CD4-positive, alpha-beta T cell treated with Interleukin-17A for 1 hour (primary cell): ENCODE data around the gene PLEKHG5.

ENCODE experiments used
- DNase-seq: peaks from one replicate; pipeline ENCODE4 v3.0.0-alpha.2; 2020

Gene PLEKHG5

DNA sequence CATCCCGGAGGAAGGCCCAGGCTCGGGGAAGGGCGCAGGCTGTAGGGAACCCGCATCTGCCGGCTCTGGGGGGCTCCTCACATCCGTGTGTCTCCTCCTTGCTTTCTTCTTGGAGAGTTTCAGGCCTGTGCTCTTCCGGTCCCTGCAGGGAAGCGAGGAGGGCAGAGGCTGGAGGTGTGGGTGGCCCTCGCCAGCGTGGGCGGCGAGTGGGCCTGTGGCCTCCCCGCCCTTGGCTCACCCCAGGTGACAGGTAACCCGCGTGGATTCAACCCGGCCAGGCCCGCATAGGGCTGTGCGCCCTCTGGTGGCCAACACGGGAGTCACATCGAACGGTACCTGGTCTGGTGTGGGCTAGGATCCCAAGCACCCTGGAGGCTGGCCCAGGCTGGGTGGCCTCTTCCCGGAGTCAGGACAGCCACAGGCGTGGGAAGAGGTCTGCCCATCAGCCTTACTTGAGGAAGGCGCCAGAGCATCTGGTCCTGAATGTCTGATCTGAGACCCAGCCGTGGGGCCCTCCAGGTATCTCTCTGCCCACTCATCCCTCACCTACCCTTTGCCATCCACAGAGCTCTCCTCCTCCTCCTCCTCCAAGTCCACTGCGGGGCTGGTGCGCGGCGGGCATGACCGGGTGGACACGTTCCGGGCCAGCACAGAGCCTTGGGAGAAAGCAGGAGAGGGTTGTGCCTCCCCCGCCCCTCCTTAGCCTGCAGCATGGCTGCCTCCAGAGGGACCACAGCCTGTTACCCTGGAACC lies 15.9 kb downstream of the PLEKHG5 start:
- DNase-seq, result peak; percentile 85

DNA sequence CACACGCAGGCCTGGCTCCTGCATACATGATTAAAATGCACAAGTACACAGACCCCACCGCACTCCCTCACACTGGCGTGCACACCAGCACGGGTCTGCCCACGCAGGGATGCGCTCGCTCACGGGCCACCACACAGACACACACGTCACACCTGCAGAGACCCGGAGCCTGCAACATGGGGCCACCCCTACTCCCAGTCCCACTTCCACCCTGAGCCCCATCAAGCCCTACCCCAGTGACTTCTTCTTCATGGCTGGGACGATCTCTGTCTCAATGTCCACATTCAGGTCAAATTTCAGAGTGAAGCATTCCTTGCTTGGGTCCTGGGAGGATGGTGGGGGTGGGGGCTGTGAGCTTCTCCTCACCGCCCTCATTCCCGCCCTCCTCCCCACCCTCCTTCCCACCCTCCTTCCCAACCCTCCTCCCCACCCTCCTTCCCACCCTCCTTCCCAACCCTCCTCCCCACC lies 16.6 kb downstream of the PLEKHG5 start:
- no peak for DNase-seq

DNA sequence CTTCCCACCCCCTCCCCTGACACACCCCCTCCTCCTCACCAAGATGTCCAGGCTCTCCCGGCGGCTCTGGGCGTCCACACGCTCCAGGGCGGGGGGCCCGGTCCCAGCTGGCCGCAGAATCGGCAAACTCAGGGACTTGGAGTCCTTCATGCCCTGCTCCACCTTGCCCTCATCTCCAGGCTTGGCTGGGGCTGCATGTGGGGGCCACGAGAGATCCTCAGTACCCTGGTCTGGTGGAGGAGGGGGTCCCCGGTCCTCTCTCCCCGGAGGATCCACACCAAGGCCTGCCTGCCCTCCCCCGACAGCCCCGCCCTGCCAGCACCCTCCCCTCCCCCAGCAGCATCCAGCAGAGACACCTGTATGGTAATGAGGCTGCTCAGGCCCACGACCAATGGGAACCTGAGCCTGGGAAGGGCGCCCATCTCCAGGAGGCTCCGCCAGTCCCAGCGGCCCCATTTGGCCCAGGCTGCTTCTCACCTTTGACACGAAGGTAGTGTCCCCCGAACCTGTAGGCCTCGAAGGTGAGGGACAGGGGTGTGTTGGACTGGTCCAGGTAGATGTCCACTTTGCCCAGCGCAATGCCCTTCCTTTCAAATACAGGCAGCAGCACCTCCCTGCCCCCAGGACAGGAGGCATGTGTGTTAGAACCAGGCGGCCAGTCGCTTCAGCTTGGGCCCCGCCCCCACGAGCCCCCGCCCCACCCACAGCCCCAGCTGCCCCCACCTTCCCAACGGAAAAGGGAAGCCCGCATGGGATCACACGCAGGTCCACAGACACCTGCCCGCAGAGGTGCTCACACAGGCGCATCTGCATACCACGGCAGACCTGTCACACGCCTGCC lies 17.3 kb downstream of the PLEKHG5 start:
- DNase-seq, result no peak

DNA sequence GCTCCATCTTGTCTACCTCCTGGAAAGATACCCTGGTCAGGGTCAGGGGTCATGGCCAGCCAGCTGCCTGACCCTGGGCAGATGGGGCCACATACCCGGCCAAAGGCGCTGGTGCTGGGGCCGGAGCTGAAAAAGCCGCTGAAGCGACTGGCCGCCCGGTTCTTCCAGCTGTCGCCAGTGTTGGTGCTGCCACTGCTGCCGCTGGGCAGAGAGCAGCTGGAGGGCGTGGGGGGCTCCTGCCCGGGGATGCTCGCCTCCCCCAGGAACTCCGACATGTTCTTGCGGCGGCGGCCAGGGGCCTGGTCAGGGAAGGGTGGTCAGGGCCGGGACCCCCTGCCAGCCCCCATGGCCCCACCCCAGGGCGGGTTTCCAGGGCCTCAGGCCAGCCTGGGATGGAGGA lies 18.3 kb downstream of the PLEKHG5 start:
- no peak for DNase-seq

DNA sequence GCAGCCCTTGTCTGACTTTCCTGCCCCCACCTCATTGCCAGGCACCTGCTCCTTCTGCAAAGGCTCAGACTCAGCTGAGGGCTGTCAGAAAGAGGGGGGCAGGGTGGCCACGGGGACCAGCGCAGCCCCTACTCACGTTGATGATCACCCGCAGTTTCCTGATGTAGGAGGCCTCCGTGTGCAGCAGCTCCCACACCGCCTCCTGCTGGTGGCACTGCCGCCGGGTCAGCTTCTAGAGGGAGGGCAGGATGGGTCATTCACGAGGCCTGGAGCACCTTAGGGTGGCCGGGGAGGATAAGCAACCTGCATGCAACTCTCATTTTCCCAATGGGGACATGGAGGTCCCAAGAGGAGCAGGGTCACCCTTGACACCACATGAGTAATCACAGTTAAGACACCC lies 19.1 kb downstream of the PLEKHG5 start:
- no peak for DNase-seq

DNA sequence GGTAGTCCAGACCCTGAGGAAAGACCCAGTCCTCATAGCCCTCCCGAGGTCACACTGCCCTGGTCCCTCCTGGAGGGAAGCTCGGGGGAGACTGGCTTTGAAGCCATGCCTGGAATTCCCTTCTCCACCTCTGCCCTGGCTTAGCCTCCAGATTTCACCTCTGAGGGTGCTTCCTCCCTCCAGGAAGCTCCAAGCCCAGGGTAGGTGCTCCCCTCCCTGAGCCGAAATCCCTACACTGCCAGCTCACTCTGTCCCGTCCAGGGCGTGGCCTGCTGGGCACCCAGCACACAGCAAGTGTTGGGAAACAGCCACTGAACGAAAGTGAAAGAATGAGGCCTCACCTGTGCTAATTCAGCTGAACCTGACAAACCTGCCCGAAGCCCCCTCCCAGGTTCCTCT lies 19.5 kb downstream of the PLEKHG5 start:
- no peak for DNase-seq

DNA sequence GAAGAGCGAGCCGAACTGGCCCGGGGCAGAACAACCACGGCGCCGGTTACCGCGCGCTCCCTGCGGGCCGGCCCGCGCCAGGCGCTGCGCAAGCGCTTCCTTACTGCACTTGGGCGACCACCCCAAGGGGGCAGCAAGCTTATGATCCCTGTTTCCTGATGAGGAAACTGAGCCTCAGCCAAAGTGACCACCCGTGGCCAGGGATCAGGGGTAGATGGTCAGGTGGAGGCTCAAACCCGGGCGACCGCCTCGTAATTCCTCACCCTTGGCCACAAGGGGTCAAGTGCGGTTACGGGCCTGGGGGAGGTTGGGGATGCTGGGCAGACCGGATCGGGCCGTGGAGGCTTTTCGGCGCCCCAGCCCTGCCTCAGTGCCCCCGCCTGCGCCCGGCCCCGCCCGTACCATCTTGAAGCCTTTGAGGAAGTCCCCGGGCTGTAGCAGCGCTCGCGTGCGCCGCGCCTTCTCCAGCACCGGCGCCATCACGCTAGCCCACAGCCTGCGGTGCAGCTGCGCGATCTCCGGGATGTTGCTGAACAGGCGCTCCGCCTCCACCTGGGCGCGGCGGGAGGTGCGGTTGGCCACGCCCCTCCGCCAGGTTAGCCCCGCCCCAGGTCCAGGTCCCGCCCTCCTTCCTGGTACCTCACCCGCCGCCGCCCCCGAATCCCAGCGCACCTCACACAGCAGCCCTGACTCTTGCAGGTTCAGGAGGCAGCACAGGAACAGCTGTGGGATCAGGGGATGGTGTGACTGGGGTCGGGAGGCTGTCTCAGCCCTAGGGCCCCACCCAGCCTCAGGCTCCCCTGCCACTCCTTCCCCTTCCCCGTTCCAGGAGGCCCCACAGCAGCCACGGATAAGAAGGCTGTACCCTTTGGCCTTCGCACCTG lies 20.1 kb downstream of the PLEKHG5 start:
- peak; percentile 49 for DNase-seq

DNA sequence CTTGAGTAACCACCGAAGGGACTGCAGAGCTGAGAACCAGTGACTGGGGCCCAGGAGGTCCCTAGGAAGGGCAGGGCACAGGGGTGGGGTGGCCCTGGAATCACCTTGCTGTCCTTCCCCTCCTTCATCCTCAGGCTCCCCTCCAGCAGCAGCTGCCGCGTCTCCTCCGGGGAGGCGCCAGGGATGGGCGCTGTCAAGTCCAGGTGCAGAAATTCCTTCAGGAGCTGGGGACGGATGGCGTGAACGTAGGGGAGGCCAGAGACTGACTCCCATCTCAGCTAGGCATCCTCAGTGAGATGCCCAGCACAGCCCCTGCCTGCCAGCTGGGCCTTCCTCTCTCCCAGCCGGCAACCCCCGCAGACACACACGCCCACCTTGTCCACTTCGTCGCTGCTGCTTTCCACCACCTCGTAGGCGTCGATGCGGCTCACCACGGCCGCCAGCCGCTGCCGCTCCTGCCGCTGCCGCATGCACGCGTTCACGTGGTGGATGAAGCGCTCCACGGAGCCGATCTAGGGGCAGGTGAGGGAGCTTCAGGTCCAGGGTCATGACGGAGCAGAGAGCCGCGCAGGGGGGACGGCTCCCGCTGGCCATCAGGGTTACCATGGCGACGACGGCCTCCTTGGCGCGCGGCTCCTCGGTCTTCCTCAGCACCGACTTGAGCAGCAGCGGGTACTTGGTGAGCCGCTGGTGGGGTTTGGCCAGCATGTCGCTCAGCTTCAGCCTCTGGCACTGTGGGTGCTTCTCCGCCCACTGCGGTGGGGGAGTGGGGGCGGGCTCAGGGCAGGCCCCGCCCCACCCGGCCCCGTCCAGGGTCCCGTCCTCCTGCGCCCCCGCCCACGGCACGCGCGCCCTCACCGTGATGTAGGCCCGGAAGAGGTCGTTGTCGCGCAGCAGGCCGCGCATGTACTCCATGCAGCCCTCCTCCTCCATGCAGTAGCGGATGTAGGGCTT lies 21.1 kb downstream of the PLEKHG5 start:
- no peak for DNase-seq

DNA sequence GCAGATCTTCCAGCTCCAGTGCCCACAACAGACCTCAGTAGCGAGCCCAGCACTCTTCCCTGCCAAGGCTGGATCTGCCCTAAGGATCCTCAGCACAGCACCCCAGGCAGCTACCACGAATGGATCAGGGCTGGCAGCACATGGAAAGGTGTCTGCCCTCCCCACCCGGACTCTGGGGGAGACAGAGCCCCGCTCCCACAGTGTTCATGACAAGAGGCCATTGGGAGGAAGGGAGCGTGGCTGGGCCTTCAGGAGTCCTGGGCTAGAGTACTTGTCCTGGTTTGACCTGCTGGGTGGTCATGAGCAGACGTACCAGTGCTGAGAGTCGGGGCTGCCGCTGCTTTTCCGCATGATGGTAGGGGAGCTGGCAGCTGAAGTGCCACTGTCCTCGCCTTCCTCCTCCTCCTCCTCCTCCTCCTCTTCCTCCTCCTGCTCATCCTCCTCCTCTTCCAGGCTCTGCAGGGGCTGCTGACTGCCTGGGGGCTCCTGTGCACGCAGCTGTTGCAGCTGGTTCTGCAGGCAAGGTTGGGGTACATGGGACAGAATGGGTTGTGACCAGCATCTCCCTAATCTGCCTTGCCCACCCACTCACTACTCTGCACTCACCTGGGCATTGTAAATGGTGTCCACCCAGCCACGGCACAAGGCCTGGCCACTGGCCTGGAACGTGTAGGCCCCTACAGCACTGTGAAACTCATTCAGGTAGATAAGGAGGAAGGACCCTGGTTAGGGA lies 22.6 kb downstream of the PLEKHG5 start:
- DNase-seq, result no peak

DNA sequence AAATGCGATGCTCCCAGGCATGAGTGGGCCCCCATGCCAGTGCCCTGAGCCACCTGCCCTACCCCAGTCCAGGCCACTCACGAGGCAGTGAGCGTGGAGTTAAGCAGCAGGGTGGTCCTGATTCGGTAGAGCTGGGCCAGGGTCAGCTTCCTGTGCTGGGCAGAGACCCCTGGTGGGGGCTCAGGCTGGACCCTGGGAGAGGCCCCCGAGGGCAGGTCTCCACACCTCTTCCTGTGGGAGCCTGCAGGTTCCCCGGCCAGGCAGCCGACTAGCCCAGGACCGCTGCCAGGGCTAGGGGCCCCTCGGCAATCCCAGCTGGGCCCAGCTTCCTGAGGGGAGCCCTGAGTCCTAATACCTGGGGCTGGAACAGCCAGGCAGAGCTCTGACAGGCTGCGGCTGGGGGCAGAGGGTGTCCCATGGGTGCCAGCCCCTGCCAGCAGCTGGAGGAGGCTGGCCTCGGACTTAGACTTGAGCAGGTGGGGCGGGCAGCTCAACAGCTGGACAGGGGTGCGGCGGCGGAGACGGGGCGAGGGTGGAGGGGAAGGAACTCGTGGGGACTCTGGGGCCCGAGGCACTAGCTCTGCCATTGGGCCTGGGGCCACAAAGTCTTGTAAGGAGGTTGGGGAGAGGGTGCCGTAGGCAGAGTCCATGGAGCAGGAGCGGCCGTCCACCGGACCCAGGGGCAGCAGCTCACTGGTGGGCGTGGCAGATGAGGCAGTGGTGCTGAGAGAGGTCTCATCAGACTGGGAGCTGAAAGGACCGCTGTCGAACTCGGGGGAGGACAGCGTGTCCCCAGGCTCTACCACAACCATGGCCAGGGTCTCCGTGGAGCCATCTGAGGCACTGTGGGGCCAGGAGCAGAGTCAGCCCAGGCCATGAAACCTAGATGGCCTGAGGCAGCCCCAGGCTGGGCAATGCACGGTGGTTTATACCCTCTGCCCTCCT lies 23.5 kb downstream of the PLEKHG5 start:
- no peak for DNase-seq

DNA sequence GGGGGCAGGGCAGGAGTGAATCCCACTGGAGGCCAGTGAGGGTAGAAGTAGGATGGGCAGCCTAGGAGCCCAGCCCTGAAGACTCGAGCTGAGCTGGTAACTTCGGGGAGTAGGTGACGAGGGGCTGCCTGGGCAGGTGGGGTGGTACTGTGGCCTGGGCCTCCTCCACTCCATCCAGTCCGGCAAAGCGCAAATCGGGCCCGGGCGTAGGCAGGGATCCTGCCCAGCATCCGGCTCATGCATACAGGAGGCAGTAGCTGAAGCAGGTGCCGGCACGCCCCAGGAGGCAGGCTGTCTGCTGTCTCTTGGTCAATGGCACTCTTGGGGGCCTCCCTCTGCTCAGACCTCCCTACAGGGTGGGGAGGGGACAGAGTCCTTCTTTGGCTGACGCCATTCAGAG lies 24.2 kb downstream of the PLEKHG5 start:
- DNase-seq, result no peak

DNA sequence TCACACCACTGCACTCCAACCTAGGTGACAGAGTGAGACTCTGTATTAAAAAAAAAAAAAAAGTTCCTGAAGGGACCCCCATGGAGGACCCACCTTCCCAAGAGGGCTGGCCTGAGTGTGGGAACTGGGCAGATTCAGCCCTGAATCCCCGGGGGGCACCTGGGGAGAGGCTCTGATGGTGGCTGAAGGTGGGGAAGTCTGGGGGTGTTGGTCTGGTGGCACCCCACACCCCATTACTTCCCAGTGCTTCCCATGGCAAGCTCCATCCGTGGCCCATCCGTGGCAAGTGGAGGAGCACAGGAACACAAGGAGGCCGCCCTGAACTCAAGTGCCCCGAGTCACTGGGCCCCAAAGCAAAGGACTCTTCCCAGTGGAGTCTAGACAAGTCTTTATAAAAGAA lies 24.7 kb downstream of the PLEKHG5 start:
- DNase-seq, result no peak

DNA sequence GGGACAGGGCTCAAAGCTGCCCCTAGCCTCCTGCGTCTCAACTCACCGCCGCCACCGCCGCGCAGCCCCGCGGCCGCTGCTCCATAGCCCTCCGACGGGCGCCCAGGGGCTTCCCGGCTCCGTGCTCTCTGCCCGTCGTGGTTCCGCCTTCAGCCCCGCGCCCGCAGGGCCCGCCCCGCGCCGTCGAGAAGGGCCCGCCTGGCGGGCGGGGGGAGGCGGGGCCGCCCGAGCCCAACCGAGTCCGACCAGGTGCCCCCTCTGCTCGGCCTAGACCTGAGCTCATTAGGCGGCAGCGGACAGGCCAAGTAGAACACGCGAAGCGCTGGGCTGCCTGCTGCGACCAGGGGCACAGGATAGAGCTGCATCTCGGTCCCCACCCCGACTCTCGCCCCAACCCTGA lies 25.4 kb downstream of the PLEKHG5 start, which contains the start of gene TNFRSF25:
TNFRSF25 (minus strand) TSS at position 151 of the 400 bp plus-strand sequence; CDS start at position 85, 66 bp downstream.
- DNase-seq, result peak; percentile 74

DNA sequence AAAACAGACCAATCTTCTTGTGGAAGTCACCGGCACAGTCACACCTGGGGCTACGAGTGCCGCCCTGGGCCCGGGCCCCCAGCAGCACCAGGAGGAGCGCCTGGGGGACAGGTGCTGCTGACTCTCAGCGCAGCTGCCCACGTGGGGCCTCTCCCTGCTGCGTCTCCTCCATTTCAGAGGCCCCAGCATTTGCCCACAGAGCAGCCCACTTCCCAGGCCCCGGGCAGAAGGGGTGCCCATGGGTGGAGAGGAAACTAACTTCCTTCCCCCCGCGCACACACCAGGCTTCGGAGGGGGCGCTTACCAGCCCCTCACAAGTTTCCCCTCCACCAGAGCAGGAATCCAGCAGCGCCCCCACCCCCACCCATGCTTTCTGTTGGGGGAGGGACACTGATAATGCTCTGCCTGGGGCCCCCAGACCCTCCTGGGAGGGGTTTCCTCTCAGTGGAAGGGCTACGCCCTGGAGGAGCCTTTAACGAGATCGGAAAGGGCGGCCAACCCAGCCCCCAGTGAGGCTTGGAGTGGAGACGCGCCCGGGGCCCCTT lies 25.9 kb downstream of the PLEKHG5 start:
- DNase-seq, result peak; percentile 57

DNA sequence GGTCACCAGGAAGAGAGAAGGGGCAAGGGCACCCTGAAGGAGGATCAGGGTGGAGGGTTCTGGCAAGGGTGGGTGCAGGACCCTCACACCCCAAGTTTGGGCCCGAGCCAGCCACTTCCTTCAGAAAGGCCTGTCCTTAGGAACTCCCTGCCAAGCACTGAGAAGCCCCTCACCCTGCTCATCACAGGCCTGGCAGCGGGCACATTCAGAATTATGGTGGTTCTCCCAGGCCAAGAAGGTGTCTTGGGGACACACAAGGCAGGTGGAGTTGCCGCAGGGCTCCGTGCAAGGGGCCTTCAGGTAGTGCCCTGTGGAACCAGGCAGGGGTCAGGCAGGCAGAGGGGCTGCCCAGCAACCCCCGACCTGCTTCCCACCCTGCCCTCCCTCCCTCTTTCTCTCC lies 26.6 kb downstream of the PLEKHG5 start:
- DNase-seq, result no peak

DNA sequence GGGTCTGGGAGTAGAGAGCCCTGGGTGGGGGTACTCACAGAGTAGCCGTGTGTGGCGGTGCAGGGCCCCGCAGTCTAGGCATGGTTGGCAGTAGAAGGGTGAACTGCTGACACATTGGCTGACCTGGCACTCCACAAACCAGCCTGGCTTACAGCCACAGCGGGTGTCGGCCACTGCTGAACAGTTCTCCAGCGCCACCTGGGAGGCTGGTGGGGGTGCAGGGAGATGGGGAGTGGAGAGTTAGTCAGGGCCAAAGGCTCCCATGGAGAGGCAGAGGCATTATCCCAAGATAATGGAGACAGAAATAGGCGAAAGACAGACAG lies 27.0 kb downstream of the PLEKHG5 start:
- peak; percentile 63 for DNase-seq

DNA sequence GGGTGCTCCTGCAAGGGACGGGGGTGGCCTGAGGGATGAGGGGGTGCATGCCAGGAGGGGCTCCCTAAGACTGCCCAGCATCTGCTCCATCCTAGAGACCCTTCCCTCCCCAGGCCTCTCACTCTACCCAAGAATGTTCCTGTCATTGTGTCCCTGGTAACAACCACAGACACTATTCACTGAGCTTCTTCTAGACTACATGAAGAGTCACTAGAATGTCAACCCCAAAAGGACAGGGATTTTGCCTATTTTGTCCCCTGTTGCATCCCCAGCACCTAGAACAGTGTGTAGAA lies 28.4 kb downstream of the PLEKHG5 start:
- DNase-seq, result no peak

DNA sequence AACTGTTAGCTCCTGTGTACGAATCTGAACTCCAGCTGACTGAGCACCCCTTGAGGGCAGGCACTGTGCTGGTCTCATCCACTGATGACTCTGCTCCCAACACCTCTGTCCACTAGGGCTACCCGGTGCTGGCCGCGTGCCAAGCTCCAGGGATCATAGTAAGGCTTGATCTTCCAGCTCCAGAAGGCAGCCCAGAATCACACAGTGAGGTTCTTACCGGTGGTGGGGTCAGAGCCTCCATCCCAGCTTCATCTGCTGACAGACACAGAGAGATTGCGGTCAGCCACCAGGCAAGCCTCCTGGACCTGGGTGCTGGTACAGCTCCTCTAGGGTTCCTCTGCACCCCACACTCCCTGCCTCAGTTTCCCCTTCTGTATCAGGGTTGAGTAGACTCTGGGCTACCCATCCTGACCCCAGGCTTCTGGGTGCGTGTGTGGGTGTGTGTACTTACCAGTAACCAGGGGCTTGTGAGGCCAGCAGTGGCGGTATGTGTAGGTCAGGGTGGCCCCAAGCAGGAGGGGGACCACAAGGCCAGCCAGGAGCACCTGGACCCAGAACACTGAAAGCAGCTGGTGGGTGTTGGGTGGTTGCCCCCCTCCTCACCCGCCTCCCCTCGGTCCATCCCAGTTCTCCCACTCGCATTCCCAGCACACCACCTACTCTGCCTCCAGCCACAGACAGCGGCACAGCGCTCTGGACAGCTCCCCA lies 28.9 kb downstream of the PLEKHG5 start:
- no peak for DNase-seq
